LNCaP clone FGC (cell line): Measurements from ENCODE around the gene RHOXF2B.
"Not testable (repeated sequence)": the region's sequence is repeated elsewhere in the genome, so short reads cannot be mapped to it uniquely, and the experiment has no call there.

Experiments used
- DNase-seq: peaks from one replicate; pipeline ENCODE4 v3.0.0-alpha.2; 2011; ENCODE audit warnings: low read depth
- H3K4me3 ChIP-seq: 2 replicates; pipeline ENCODE4 v1.5.1; 2011; ENCODE audit warnings: mild to moderate bottlenecking, low read depth, low read length, control low read depth
- CTCF ChIP-seq: IDR thresholded peaks from 2 replicates; pipeline ENCODE4 v1.5.1; 2012; ENCODE audit warnings: mild to moderate bottlenecking; ENCODE audit not compliant: control insufficient read depth, insufficient read depth; ENCODE audit errors: extremely low read depth

The RHOXF2B gene

GRCh38 chrX:120077590-120077989, at the start of gene RHOXF2B:
TSS of gene RHOXF2B (minus strand) at chrX:120077690. CDS start at chrX:120077552, 138 bp downstream.
- H3K4me3 ChIP-seq, DNase-seq: not testable (repeated sequence)

DNA sequence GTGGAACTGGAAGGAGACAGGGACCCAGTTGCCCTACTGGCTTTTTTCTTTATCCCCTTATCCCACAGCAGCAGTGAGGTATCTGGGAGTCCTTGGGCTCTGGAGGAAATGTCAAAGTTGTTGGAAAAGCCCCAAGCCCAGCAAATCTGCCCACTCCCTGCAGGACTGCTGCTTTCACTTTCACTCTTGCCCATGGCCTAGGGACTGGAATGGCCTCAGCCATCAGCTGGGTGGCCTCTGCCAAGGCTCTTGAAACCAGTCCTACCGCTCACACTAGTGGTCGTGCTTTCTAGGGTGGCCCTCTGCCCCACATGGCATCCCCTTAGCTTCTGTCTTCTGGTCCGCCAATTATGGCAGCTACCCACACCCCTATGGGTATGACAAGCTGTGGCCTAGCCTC, 48.0 kb upstream of the RHOXF2B start:
- no peak for TF ChIP-seq CTCF
- no peak overlapping the region for H3K4me3 ChIP-seq
- DNase-seq: no peak

GRCh38 chrX:120120223-120120622, 42.7 kb upstream of the RHOXF2B start:
- no peak overlapping the region for H3K4me3 ChIP-seq
- TF ChIP-seq CTCF: no peak
- DNase-seq: no peak

DNA sequence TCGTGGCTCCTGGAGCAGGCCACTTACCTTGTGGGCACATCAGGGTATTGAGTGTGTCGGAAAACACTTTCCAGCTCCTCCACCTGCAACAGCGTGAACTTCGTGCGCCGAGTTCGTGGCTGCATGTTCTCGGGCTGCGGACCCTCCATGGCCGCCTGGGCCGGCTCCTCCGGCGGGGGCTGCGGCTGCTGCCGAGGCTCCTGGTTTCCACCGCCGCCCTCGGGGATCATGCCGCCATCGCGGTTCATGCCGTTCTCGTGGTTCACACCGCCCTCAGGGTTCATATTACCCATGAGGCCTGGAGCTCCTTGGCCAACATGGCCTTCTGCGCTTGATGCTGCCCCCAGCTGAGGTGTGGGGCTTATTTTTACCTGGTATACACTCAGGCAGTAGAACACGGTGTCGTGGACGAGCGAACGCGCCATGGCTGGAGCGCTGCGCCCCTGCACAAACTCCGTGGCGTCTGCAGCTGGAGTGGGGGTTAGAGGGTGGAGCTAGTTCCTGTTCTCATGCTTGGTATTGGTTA, 38.0 kb upstream of the RHOXF2B start, which contains the start of gene RHOXF1:
RHOXF1 (minus strand) TSS at position 476 of the 526 bp plus-strand sequence; CDS start at position 425, 51 bp downstream.
- no peak within 1 kb of the TSS for H3K4me3 ChIP-seq
- DNase-seq: no peak
- no peak for TF ChIP-seq CTCF

- DNase-seq: no peak
- TF ChIP-seq CTCF: no peak
- H3K4me3 ChIP-seq: no peak overlapping the region
Observed at GRCh38 chrX:120111611-120112010, 34.1 kb upstream of the RHOXF2B start.

- TF ChIP-seq CTCF: no peak
- DNase-seq: no peak
- H3K4me3 ChIP-seq: no peak overlapping the region
Observed at GRCh38 chrX:120109378-120109777, 31.9 kb upstream of the RHOXF2B start.

DNA sequence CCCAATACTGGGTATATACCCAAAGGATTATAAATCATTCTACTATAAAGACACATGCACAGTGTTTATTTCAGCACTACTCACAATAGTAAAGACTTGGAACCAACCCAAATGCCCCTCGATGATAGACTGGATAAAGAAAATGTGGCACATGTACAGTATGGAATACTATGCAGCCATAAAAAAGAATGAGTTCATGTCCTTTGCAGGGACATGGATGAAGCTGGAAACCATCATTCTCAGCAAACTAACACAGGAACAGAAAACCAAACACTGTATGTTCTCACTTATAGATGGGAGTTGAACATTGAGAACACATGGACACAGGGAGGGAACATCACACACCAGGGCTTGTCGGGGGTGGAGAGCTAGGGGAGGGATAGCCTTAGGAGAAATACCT, 27.2 kb upstream of the RHOXF2B start:
- not testable (repeated sequence) for DNase-seq, H3K4me3 ChIP-seq

- not testable (repeated sequence) for H3K4me3 ChIP-seq, DNase-seq
Observed at GRCh38 chrX:120101057-120101456, 23.6 kb upstream of the RHOXF2B start.

GRCh38 chrX:120090208-120090607, 12.7 kb upstream of the RHOXF2B start:
- H3K4me3 ChIP-seq: no peak overlapping the region
- no peak for DNase-seq
- no peak for TF ChIP-seq CTCF
